ENCODE results near the gene MUC2.

MUC2 gene

DNA sequence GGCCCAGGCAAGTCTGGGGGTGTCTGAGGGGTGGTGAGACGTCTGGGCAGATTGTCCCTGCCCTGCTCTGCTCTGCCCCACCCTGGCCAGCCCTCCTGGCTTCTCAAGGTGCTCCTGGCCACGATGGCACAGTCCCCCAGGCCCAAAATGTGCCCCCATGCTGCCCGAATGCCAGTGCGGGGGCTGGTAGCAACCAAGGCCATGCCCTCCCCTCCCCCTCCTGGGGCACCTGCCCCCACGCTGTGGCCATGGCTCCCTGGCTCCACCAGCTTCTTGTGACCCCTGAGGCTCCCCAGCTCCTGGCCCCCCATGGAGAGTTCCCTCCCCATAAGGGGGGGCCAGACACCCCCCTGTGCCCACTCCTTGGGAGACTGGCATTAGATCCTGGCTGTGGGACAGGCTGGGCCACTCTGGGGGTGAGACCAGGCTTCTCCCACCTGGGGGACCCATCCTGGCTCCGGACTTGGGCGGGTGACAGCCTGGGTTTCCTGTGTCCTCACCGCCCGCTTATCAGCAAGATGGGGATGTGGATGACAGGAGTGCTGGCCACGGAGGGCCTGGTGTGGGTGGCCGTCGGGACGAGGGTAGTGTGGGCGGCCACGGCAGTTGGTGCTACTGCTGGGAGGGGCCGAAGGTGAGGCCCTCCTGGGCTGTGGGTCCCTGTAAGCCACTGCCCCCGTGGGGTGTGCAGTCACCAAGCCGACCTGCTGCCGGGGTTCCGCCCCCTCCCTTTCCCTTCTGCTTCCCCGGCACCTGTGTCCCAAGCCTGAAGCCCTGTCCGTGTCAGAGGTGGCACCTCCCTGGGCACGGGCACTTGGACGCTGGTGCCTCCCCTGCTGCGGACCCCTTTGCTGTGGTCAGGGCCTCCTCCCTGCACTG lies 22.3 kb upstream of the MUC2 start:
- DNase-seq: no peak

DNA sequence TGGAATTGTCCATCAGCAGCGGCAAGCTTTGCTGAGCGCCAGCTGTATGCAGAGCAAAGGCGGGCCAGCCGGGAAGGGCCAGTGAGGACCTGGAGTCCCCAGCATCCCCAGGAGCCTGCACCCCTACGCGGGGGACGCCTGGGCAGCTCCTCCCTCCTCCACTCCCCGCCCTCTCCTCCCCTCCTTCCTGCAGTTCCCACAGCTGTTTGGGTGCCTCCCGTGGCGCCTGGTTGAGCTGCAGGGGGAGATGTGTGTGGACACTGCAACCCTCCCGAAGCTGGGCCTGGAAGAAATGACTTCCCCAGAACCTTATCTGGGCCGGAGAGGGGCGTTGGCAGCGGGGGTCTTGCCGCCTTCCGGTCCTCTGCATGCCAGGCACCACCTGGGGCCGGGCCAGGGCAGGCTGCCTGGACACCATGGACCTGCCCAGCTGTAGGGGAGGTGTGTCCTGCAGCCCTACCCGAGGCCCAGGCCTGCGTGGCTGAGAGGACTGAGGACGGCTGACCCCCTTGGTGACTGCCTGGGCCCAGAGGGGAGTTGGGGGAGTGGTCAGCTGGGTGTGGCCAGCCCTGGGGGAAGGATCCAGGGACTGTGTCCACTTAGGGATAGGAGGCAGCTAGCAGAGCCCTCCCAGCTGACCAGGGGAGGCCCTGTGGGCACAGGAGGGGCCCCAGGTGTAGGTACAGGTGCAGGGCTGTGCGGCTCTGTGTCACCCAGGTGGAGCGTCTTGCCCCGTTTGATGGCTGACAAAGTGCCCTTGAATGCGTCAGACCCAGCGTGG lies 21.4 kb upstream of the MUC2 start:
- no peak for DNase-seq

DNA sequence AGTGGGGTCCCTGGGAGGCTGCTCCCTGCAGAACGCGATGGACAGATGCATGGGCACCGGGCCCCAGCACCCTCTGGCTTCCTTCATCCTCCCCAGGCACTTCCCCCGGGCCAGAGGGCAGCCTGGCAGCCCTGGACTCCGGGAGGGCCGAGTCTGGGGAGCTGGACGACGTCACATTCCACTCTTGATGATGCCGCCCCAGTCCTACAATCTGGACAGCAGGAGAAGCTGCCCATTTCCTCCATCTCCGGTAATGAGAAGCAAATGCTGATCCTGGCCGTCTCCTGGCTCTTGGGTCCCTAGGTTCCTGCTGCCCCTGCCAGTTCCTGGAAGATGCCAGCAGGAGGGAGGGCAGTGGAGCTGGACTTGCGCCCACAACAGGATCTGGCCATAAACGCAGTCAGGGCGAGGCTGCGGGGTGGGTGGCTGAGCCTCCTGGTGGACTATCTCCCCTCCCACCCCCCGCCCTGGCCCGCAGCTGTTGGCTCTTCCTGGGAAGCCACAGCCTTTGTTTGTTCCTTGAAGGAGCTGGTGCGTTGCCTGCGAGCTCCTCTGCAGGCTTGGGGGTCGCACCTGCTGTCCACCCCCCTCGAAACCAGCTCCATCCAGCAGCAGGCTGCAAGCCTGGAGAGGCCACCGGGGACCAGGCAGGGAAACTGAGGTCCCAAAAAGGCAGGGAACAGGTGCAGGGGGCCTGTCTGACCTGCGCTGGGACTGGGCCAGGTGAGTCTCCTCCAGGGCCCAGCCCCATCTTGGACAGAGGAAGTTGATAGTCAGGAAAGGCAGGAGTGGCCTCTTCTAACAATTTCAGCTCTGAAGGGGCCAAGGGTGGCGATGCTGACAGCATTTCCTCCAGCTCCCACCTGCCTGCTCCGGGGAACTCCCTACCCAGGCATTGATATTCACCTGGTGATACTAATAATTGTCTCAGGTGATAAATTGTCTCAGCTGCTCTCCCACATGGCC lies 20.2 kb upstream of the MUC2 start:
- DNase-seq: no peak

DNA sequence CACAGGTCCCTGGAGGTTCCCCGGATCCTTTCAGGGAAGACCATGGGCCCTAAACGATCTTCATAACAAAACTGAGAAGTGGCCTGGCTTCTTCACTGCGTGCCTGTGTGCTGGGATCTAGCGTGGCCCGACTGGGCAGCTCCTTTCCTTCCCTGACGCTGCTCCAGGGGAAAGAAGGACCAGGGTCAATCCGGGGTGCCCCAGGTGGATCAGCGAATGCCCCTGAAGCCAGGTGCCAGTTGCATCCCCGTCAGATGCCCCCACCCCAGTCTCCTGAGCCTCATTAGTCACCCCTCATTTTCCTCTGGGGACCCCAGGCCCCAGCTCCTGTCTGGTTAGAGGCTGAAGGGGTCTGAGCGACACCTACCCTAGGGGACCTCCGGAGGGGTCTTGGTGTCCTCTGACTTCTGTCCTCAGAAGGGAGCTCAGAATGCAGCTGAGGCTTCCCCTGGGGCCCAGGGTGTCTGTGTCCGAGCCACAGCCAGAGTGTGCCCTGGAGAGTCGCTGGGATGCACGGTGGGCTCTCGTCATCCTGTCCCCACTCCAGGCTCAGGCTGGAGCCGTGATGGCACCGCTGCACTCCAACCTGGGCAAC lies 19.5 kb upstream of the MUC2 start:
- no peak for DNase-seq

DNA sequence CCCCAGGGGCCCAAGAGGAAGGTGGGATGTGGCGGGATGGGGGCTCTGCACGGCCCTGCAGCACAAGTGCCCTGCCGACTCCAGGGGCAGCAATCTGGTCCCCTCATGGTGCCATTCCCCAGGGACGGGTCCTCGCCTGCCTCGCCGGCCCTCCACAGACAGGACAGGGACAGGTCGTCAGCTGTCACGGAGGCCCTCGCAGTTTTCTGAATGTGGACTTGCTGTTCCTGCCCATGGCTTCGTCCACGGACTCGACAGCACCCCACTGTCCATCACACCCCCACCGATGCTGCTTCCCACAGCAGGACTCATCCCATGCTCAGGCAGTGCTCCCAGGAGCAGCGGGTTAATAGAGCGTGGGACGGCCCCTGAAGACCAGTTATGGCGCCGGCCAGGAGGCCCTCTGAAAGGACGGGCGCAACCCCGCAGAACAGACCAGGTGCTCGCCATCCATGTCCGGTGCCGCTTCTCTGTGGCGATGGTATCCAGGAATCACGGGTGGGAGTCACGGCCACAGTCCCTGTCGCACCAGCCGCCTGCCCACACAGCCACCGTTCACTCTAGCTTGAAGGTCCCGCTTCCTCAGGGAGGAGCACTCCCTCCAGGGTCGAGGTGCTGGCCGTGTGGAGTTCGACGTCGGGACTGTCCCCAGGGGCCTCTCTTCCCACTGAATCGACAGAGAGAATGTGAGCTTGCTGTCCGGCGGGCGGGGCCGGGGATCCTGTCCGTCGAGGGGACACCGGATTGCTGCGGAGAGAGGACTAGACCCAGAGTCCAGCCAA lies 18.5 kb upstream of the MUC2 start:
- no peak for DNase-seq

DNA sequence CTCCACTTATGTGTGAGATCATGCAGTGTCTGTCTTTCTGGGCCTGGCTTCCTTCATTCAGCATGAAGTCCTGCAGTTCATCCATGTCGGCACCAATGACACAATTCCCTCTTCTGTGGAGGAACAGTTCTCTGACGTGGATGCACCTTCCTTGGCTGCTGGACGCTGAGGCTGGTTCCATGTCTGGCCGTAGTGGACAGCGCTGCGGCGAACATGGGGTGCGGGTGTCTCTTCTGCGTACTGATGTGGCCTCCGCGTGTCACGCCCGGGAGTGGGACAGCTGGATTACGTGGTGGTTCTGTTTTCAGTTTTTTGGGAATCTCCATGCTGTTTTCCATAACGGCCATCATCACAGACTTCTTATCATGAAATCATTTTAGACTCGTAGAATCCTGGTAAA lies 16.9 kb upstream of the MUC2 start:
- no peak for DNase-seq

DNA sequence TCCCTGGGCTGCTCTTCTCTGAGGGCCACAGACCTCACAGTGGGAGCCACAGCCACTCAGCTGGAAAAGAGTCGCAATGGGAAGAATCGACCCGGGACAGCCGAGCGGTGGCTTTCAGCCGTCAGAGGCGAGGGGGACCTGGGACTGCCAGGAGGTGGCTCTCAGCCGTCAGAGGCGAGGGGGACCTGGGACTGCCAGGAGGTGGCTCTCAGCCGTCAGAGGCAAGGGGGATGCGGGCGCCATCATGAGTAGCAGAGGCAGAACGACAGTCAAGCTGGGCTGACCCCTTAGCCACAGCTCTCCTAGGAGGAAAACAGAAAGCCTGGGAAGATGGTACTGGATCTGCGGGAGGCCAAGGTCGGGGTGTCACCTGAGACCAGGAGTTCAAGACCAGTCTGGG lies 14.9 kb upstream of the MUC2 start:
- no peak for DNase-seq

DNA sequence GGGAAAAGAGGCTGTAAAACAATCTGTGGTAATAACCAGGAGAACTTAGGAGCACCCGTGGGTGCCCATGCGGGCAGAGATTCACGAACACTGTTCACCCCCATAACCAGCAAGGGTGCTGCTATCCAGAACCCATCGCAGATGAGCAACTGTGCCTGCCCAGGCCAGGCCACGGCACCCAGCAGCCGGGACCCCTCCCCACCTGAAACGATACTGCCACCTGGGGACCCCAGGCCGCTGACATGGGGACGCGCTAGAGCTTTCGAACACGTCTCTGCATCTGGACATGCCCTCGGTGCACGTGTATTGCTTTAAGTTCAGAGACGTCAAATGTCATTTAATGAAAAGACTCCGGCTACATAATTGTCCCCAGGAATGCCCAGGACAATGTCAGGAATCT lies 14.3 kb upstream of the MUC2 start:
- no peak for DNase-seq

DNA sequence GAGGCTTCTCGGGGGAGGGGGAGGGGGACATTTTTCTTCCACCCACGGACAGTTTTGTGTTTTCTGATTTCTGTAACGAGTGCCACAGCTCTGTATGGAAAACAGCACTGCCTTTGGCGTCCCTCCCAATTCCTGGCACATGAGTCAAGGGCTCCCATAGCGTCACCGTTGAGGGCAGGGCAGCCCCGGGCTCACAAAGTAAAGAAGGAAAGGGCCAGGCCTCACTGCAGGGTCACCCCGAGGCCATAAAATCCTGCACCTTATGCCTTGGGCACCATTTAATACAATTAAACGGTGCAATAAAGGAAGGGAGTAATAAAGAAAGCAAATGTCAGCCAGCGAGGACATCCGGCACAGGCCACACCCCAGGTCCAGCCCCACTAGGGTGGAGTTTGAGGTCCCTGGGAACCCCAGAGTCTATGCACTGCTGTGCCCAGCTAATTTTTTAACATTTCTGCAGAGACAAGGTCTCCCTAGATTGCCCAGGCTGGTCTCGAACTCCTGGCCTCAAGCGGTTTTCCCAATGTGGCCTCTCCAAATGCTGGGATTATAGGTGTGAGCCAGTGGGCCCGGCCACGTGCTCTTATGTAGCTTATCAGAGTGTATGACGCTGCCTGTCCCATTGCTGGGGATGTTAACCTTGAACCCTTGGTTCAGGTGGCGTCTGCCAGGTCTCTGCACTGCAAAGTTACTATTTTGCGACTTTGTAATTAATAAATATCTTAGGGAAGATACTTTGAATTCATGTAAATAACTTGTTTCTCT lies 13.6 kb upstream of the MUC2 start:
- DNase-seq: no peak

DNA sequence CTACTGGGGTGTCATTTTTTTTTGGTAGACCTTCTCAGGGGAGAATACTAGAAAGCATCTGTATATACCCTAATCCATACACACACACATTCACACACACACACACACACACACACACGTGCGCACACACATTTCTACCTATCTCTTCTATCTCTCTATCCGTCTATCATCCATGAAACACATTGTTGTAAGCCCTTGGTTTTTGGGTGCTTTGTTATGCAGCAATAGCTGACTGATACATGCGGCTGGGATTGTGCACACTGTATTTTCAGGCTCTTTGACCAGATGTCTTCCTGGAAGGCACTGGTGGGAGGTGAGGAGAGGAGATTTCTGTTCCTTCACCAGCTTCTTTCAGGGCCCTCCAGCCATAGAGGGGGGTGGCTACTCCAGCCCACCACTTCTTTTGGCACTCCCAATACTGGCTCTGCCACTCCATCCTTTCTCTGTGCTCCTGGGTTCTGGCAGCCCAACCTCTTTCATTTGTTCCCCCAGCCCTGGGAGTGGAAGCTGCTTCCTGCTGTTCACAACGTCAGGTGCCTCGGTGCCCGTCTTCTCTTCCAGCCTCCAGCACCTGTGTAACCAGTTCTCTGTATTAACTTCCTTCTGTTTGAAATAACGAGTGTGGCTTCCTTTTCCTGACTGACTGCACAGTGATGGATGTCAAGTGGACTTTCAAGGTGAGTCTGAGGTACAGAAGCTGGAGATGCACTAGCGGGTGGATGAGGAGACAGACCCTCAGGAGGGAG lies 12.4 kb upstream of the MUC2 start:
- DNase-seq: no peak

DNA sequence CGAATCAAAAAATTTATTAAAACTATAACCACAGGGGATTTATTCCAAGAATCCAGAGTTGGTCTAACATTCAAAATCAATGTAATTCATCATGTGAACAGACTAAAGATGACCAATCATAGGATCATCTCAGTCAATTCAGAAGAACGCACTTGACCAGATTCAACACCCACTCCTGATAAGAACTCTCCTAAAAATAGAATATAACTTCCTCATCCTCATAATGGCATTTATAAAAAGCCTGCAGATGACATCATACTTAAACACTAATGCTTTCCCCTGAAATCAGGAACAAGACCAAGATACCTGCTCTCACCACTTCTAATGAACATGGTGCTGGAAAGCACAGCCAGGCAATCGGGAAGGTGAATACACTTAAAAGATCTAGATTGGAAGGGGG lies 10.5 kb upstream of the MUC2 start:
- no peak for DNase-seq

DNA sequence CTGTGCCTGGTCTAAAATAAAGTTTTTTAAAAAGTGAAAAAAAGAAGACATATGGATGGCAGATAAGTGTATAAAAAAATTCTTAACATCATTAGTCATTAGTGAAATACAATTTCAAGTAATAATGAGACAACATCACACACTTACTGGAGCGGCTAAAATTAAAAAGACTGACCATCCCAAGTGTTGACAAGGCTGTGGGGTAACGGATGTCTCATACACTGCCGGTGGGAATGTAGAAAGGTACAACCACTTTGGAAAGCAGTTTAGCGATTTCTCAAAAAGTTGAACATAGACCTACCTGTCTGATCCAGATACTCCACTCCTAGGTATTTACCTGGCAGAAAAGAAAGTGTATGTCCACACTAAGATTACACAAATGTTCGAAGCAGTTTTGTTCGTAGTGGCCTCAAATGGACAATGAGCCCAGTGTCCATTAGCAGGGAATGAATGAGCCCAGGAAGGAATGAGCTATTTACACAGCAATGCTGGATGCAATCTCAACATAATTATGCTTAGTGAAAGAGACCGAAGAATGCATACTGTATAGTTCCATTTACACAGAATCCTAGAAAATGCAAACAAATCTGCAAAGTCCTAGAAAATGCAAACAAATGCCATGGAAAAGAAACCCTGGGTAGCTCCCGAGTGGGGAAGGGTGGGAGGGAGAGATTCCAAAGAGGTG lies 6.7 kb upstream of the MUC2 start:
- no peak for DNase-seq

DNA sequence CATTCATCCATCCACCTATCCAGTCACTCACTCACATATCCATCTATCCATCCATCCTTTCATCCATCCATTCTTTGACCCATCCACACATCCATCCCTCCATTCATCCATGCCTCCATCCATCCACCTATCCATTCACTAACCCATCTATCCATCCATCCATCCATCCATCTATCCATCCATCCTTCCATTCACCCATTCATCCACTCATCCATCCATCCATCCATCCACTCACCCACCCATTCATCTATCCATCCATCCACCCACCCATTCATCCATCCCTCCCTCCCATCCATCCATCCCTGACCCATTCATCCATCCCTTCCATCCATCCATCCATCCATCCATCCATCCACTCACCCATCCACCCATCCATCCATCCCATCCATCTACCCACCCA lies 4.9 kb upstream of the MUC2 start:
- no peak for DNase-seq

DNA sequence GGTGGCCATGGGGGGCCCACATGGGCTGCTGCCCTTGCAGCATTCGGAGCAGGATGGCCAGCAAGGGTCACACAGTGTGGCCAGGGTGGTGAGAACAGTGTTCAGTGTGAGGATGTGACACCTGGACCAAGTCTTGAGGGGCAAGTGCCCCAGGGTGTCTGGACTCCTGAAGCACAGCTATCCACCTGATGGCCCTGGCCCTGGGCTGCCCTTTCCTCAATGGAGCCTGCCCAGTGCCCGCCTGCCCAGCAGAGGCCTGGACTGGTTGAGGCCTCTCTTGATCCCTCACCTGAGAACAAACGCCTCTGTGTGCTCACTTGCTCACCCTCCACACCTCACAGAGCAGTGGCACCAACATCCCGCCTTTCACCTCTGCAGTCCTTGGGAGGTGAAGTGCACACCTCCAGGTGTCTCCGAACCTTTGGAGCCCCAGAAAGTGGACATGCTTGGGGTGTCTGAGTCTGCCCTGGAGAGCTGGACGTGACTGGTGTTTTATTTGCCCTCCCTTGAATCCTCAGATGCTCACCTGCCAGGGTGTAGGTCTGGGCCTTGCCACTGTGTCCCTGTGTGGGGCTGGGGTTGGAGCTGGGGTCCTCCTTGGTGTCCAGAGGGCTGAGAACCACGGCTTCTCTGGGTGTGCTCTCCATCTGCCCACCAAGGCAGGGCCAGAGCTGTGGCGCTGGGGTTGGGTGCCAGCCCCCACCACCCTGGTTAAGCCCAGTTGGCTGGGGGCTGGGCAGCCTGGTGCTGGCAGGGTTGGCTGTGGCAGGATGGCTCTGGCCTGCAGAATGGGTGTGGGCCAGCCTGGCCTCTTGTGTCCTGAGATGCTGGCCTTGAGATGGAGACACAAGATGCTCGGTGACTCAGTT lies 3.8 kb upstream of the MUC2 start:
- no peak for DNase-seq

DNA sequence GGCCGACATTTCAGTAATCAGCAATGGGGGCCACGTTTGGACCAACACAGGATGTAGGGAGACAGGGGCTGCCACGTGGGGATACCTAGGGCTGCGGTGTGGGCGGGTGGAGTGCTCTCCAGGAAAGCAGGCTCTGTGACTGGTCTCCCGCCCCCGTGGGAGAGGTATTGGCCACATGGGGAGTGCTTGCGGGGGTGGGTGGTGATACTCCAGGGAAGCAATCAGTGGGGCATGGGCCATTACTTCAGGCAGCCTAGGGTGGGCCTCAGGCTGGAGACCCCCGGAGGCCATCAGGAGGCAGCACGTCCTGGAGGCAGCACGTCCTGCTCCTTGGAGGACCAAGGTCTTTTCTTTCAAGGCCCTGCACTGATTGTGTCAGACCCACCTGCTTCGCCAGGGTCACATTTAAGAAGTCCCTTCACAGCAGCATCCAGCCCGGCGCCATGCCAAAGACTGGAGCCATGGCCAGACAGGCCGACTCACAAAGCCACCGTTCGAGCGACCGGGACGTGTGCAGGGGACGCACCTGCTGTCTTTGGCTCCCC lies 3.0 kb upstream of the MUC2 start:
- no peak for DNase-seq

DNA sequence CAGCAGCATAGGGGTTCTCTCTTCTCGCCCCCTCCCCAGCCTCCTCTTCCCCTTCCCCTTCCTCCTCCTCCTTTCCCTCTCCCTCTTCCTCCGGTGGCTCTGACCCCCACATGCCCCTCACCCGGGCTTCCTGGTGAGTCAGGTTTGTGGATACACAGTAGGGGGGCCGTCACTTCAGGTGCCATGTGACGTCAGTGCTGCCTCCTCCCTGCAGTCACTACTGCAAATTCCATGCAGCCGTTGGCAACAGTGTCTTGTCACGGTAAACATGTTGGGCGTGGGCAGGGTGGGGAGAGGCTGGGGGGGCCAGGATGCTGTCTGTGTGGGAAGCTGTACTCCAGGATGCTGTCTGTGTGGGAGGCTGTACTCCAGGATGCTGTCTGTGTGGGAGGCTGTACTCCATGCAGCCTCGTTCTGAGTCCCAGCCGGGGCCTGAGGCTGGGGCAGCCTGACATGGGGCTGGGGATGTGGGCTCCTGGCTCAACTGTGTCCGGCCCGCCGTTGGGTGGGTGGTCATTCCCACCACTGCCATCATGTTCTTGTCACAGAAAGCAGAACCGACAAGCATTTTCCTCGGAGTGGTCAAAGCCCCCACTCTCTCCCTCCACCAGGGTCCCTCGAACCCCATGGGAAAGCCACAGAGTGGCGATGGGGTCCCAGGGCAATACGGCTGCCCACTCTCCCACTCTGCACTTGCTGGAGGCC lies 2.4 kb upstream of the MUC2 start:
- no peak for DNase-seq

DNA sequence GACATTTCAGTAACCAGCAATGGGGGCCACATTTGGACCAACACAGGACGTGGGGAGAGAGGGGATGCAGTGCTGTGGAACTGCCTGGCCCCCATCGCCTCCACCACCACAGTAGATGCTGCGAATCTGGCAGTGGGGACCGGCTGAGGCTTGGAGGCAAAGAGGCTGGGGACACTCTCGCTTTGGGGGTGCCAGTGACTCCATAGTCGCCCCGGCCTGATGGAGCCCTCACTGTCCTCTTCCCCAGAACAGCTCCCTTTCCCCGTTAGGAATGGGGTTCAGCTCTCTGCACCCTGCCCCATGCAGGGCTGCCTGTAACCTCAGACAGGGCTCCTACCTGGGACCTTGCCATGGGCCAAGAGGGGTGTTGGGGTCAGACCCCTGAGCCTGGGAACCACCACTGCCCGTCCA lies 1.8 kb upstream of the MUC2 start:
- no peak for DNase-seq

DNA sequence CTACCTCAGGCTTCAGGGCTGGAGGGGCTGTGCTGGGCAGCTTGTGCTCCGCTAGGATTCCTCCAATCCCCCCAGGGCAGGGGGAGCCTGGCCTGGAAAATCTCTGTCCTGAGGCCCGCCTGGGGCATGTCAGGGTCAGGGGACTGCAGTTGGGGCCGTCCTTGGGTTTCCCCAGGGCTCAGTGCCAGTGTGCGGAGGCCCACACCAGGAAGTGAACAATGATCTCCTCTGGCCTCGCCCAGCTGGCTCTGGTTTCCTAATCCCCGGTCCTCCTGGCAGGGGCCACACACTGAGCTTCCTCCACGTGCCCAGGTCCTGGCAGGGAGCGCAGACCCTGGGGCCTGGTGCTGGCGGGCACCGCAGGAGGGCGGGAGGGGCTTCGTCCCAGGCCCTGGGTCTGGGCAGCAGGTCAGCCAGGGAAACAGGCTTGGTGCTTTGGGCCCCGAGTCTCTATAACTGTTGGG lies 1.4 kb upstream of the MUC2 start:
- no peak for DNase-seq
